ENCODE results near the gene C20orf204. TPM values are rescaled to one million over a fixed set of nuclear protein-coding genes. Genes with fewer than 3 reads are reported as not detected.

The C20orf204 gene
- total RNA-seq, 2 experiments from 2014 or later: 6.1 to 6.4 TPM

DNA sequence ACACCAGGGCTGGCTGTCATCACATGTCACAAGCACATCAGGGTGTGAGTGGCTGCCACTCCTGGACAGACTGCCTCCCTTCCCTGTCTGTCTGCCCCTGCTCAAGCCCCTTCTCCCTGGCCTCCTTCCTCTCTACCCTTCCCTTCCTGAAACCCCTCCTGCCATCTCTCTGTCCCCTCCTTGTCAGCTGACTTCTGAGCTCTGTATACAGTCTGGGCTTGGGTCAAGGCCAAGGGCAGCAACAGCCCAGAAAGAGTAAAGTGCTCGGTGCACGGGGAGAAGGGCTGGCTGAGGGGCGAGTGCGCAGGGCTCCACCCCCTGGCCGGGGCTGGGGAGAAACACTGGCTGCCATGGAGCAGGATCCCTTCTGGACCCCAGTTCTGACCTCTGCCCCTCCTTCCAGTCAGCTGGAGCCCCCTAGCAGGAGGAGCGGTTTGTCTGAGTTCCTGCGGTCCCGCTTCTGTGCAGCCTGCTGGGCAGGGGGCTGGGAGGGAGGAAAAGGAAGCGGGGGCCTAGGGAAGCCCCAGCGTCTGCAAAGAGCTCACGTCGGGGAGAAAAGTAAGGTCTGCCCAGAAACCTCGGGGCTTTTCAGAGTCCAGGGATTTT, 46.2 kb downstream of the C20orf204 start:
- intact Hi-C loops (cut with DNase I, micrococcal nuclease): loop anchor here in 1 of 2 experiments (5.0 kb wide), 1 partner anchor 170 kb away; no protein-coding TSS in a partner anchor
- Mint-ChIP-seq H3K4me3 (peak overlapping the region; percentile 85), H3K27ac (peak overlapping the region; percentile 78), H3K4me1 (ENCODE audit: low read depth) (peaks cover 42% of the 10 kb centered on the region), H3K27me3 (no peaks in the 10 kb centered on the region), H3K36me3 (ENCODE audit: low read depth) (peaks cover 5% of the 10 kb centered on the region), H3K9me3 (no peaks in the 10 kb centered on the region)
- peaks cover 0 to 6% of the 10 kb centered on the region in 2 experiments for H3K9me3 ChIP-seq (ENCODE audit: control insufficient read depth in 1 of 2, insufficient read depth in 1 of 2, low read length in 2 of 2)
- H3K36me3 ChIP-seq (ENCODE audit: insufficient read depth, low read length): no peaks in the 10 kb centered on the region
- no peak overlapping the region for H3K4me3 ChIP-seq (ENCODE audit: low read length)
- DNase-seq: no peak
- TF ChIP-seq, protein P1, sequence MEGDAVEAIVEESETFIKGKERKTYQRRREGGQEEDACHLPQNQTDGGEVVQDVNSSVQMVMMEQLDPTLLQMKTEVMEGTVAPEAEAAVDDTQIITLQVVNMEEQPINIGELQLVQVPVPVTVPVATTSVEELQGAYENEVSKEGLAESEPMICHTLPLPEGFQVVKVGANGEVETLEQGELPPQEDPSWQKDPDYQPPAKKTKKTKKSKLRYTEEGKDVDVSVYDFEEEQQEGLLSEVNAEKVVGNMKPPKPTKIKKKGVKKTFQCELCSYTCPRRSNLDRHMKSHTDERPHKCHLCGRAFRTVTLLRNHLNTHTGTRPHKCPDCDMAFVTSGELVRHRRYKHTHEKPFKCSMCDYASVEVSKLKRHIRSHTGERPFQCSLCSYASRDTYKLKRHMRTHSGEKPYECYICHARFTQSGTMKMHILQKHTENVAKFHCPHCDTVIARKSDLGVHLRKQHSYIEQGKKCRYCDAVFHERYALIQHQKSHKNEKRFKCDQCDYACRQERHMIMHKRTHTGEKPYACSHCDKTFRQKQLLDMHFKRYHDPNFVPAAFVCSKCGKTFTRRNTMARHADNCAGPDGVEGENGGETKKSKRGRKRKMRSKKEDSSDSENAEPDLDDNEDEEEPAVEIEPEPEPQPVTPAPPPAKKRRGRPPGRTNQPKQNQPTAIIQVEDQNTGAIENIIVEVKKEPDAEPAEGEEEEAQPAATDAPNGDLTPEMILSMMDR (IDR thresholded peaks at IDR 0.05): no peak
- POLR2A ChIA-PET: interaction anchor here (2.5 kb wide), 1 partner anchor 18 kb away, joined by 7 read pairs; no protein-coding TSS in a partner anchor
- CTCF ChIA-PET: interaction anchor here (1.3 to 2.6 kb wide), 2 partner anchors 20 to 39 kb away, joined by 6 to 25 read pairs; partner anchors contain the start of gene TCEA2
- H3K27me3 ChIP-seq (ENCODE audit: control insufficient read depth in 1 of 2, insufficient read depth in 2 of 2, low read length in 2 of 2): peaks cover 0 to 5% of the 10 kb centered on the region in 2 experiments
- H3K27ac ChIP-seq (ENCODE audit: low read depth in 1 of 2, low read length in 2 of 2): no peak overlapping the region
- no peak for ATAC-seq (ENCODE audit: poor library complexity)
- H3K4me1 ChIP-seq (ENCODE audit: insufficient read depth, low read length): peaks cover 54% of the 10 kb centered on the region

DNA sequence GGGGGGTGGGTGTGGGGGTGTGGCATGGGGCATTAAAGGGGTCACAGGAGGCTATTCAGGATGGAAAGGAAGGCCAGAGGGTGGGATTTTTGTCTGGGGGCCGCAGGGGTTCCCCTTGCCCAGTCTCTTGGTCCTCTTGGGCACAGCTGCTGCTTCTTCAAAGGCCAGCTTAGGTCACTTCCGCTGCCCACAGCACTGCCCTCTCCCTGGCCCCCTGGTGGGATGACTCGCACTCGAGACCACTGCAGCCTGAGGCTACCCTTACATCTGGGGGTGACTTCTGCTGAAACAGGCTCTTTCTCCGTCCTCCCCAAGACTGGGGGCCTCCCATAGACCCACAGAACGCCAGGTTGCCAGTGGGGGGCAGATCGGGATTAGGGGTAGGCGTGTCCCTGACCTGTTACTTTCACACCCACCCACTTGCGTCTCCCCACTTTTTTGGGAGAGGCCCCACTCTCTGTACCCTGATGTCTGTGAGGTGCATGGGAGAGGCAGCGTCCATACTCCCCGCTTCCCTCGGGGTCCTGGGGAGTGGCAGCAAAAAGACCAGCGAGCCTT, 46.9 kb downstream of the C20orf204 start:
- no peaks in the 10 kb centered on the region for H3K9me3 Mint-ChIP-seq
- no peak for ATAC-seq (ENCODE audit: poor library complexity)
- H3K9me3 ChIP-seq (ENCODE audit: control insufficient read depth in 1 of 2, insufficient read depth in 1 of 2, low read length in 2 of 2): peaks cover 5 to 12% of the 10 kb centered on the region in 2 experiments
- peaks cover 2% of the 10 kb centered on the region for H3K36me3 Mint-ChIP-seq (ENCODE audit: low read depth)
- peaks cover 47% of the 10 kb centered on the region for H3K4me1 ChIP-seq (ENCODE audit: insufficient read depth, low read length)
- no peak overlapping the region for H3K27ac ChIP-seq (ENCODE audit: low read depth in 1 of 2, low read length in 2 of 2)
- peak overlapping the region; percentile 77 for H3K4me3 Mint-ChIP-seq
- H3K36me3 ChIP-seq (ENCODE audit: insufficient read depth, low read length): no peaks in the 10 kb centered on the region
- peak overlapping the region; percentile 37 for H3K4me3 ChIP-seq (ENCODE audit: low read length)
- H3K27me3 Mint-ChIP-seq: no peaks in the 10 kb centered on the region
- peaks cover 35% of the 10 kb centered on the region for H3K4me1 Mint-ChIP-seq (ENCODE audit: low read depth)
- intact Hi-C loops (cut with DNase I, micrococcal nuclease): loop anchor here (1.0 to 5.0 kb wide), 2 partner anchors 37 to 169 kb away; no protein-coding TSS in a partner anchor
- TF ChIP-seq, protein P1 (IDR thresholded peaks at IDR 0.05): no peak
- ChIA-PET CTCF (interaction anchor here (0.8 to 2.6 kb wide), 9 partner anchors 17 to 898 kb away, joined by 3 to 25 read pairs (median 3); partner anchors contain the start of genes PCMTD2 and TCEA2), POLR2A (interaction anchor here (0.6 to 2.5 kb wide), 7 partner anchors 14 to 173 kb away, joined by 3 to 8 read pairs (median 6); no protein-coding TSS in a partner anchor)
- no peak for DNase-seq
- H3K27ac Mint-ChIP-seq: no peak overlapping the region
- H3K27me3 ChIP-seq (ENCODE audit: control insufficient read depth in 1 of 2, insufficient read depth in 2 of 2, low read length in 2 of 2): peaks cover 0 to 5% of the 10 kb centered on the region in 2 experiments

DNA sequence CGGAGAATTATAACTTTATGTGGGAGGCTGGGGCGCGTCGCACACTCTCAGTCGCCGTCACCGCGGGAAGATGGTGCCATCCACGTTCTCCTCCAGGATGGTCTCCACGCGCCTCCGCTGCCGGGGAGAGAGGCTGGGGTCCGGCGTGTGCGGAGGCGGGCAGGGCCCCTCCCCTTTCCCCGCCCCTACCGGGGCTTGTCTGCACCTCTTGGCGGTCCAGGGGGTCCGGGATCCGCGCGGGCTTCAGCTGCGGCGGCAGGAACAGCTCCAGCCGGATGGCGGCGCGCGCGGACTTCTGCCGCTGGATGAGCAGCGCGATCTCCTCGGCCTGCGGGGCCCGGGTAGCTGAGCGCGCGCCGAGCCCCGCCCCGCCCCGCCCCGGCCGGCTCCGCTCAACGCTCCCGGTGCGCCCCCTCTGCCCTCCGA, 47.4 kb downstream of the C20orf204 start:
- Histone ChIP-seq H3K9me3 (ENCODE audit: control insufficient read depth in 1 of 2, insufficient read depth in 1 of 2, low read length in 2 of 2) (peaks cover 8 to 17% of the 10 kb centered on the region in 2 experiments), H3K27me3 (ENCODE audit: control insufficient read depth in 1 of 2, insufficient read depth in 2 of 2, low read length in 2 of 2) (peaks cover 0 to 5% of the 10 kb centered on the region in 2 experiments), H3K27ac (ENCODE audit: low read depth in 1 of 2, low read length in 2 of 2) (no peak overlapping the region), H3K36me3 (ENCODE audit: insufficient read depth, low read length) (no peaks in the 10 kb centered on the region), H3K4me1 (ENCODE audit: insufficient read depth, low read length) (peaks cover 42% of the 10 kb centered on the region), H3K4me3 (ENCODE audit: low read length) (peak overlapping the region; percentile 37)
- no peaks in the 10 kb centered on the region for H3K27me3 Mint-ChIP-seq
- peak overlapping the region; percentile 77 for H3K4me3 Mint-ChIP-seq
- no peaks in the 10 kb centered on the region for H3K36me3 Mint-ChIP-seq (ENCODE audit: low read depth)
- ATAC-seq (ENCODE audit: poor library complexity): peak; percentile 53
- intact Hi-C loops (cut with DNase I, micrococcal nuclease): loop anchor here (1.0 to 5.0 kb wide), 2 partner anchors 37 to 169 kb away; no protein-coding TSS in a partner anchor
- DNase-seq: peak; percentile 48 to 85 (median 67)
- no peaks in the 10 kb centered on the region for H3K9me3 Mint-ChIP-seq
- no peak overlapping the region for H3K27ac Mint-ChIP-seq
- POLR2A ChIA-PET: interaction anchor here (0.6 to 2.5 kb wide), 10 partner anchors 14 to 563 kb away, joined by 3 to 8 read pairs (median 5); partner anchors contain the start of gene PPDPF
- H3K4me1 Mint-ChIP-seq (ENCODE audit: low read depth): peaks cover 34% of the 10 kb centered on the region
- CTCF ChIA-PET: interaction anchor here (0.8 to 2.6 kb wide), 9 partner anchors 17 to 899 kb away, joined by 3 to 25 read pairs (median 3); partner anchors contain the start of genes PCMTD2 and TCEA2
- TF ChIP-seq, protein P1 (IDR thresholded peaks at IDR 0.05): peak; percentile 70
